ENCODE results near the gene ZNF692. TPM values are rescaled to one million over a fixed set of nuclear protein-coding genes. Genes with fewer than 3 reads are reported as not detected.

Gene ZNF692
- total and polyA plus RNA-seq, 2 of the 13 experiments (the other 11 are each of a cell fraction or from before 2014, with no cell fraction given): 27.3 to 45.8 TPM

- TF ChIP-seq PRDM4 (CRISPR knock-in tag; IDR thresholded peaks at IDR 0.05; ENCODE audit: borderline replicate concordance) (no peak), TEAD2 (CRISPR knock-in tag; IDR thresholded peaks at IDR 0.05) (no peak), ZSCAN25 (CRISPR knock-in tag; IDR thresholded peaks at IDR 0.05) (no peak; the same call in 1 of the 2 replicates), ELK4 (CRISPR knock-in tag; IDR thresholded peaks at IDR 0.05; ENCODE audit: borderline replicate concordance) (no peak), ZSCAN29 (CRISPR knock-in tag; conservative IDR thresholded peaks at IDR 0.05) (no peak), HNRNPH1 (optimal IDR thresholded peaks at IDR 0.05; ENCODE audit: low read depth, low read length) (no peak), NFATC3 (CRISPR knock-in tag; IDR thresholded peaks at IDR 0.05) (no peak), ZNF569 (CRISPR knock-in tag; IDR thresholded peaks at IDR 0.05; ENCODE audit: borderline replicate concordance) (0 out of 2 replicates have a peak, but pooled peaks have one; percentile 37), SYNCRIP (IDR thresholded peaks at IDR 0.05; ENCODE audit: insufficient read depth, low read depth, low read length) (no peak), ONECUT2 (CRISPR knock-in tag; IDR thresholded peaks at IDR 0.05) (no peak), HOXA7 (CRISPR knock-in tag; IDR thresholded peaks at IDR 0.05) (no peak), ARNT (IDR thresholded peaks at IDR 0.05) (no peak), THAP11 (CRISPR knock-in tag; IDR thresholded peaks at IDR 0.05) (no peak), ZNF234 (CRISPR knock-in tag; conservative IDR thresholded peaks at IDR 0.05) (no peak), FOXA3 (CRISPR knock-in tag; IDR thresholded peaks at IDR 0.05) (0 out of 2 replicates have a peak, but pooled peaks have one; percentile 4)
- TF ChIP-seq, protein P1, sequence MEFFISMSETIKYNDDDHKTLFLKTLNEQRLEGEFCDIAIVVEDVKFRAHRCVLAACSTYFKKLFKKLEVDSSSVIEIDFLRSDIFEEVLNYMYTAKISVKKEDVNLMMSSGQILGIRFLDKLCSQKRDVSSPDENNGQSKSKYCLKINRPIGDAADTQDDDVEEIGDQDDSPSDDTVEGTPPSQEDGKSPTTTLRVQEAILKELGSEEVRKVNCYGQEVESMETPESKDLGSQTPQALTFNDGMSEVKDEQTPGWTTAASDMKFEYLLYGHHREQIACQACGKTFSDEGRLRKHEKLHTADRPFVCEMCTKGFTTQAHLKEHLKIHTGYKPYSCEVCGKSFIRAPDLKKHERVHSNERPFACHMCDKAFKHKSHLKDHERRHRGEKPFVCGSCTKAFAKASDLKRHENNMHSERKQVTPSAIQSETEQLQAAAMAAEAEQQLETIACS (CRISPR knock-in tag; IDR thresholded peaks at IDR 0.05): 0 out of 2 replicates have a peak, but pooled peaks have one; percentile 42
- TF ChIP-seq, protein P2, sequence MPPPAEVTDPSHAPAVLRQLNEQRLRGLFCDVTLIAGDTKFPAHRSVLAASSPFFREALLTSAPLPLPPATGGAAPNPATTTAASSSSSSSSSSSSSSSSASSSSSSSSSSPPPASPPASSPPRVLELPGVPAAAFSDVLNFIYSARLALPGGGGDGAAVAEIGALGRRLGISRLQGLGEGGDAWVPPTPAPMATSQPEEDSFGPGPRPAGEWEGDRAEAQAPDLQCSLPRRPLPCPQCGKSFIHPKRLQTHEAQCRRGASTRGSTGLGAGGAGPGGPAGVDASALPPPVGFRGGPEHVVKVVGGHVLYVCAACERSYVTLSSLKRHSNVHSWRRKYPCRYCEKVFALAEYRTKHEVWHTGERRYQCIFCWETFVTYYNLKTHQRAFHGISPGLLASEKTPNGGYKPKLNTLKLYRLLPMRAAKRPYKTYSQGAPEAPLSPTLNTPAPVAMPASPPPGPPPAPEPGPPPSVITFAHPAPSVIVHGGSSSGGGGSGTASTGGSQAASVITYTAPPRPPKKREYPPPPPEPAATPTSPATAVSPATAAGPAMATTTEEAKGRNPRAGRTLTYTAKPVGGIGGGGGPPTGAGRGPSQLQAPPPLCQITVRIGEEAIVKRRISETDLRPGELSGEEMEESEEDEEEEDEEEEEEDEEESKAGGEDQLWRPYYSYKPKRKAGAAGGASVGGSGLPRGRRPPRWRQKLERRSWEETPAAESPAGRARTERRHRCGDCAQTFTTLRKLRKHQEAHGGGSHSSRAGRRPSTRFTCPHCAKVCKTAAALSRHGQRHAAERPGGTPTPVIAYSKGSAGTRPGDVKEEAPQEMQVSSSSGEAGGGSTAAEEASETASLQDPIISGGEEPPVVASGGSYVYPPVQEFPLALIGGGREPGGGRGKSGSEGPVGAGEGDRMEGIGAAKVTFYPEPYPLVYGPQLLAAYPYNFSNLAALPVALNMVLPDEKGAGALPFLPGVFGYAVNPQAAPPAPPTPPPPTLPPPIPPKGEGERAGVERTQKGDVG (CRISPR knock-in tag; IDR thresholded peaks at IDR 0.05; ENCODE audit: borderline replicate concordance): no peak
- TF ChIP-seq, protein P3, sequence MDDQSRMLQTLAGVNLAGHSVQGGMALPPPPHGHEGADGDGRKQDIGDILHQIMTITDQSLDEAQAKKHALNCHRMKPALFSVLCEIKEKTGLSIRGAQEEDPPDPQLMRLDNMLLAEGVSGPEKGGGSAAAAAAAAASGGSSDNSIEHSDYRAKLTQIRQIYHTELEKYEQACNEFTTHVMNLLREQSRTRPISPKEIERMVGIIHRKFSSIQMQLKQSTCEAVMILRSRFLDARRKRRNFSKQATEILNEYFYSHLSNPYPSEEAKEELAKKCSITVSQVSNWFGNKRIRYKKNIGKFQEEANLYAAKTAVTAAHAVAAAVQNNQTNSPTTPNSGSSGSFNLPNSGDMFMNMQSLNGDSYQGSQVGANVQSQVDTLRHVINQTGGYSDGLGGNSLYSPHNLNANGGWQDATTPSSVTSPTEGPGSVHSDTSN (CRISPR knock-in tag; IDR thresholded peaks at IDR 0.05; ENCODE audit: borderline replicate concordance): no peak
Observed at GRCh38 chr1:248837781-248838356, 21.0 kb downstream of the ZNF692 start, which contains the start of gene ZNF672 (continued).

Data from HepG2 (cell line).